Testis (tissue), 2 donors: Measurements from ENCODE around the gene RPL5.

Experiments
- POLR2A ChIP-seq: fragments of 450-650 bp; IDR thresholded peaks from one replicate; pipeline ENCODE4 v1.6.1; 2017; ENCODE audit warnings: antibody characterized with exemption, mild to moderate bottlenecking, moderate library complexity
- TF ChIP-seq, protein P1 (sequence below), 3 experiments: fragments of 450-650 bp in 2 of 3; fragments of 200-600 bp in 1 of 3; sonication (generic) in 1 of 3; IDR thresholded peaks; one replicate each; pipeline ENCODE4 v1.5.1; 2016 to 2019; ENCODE audit warnings: antibody characterized with exemption in 3 of 3, mild to moderate bottlenecking in 2 of 3, moderate library complexity in 1 of 3

DNA sequence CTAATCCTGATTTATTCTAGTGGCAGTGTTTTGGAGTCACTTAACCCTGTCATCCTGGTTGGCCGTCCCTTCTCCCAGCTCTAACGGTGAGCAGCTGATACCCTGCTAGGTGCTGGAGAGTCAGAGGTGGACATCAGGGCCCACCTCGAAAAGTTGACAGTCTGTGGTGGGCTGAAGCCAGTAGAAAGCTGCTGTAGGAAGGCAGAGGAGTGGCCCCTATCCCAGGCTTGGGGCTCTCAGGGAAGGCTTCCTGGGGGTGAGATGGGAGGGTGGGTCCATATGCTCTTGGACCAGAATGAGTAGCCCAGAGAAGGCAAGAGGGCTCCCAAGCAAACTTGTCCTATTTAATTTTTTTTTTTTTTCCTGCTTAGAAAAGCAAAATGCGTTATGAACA is 475 bp upstream of the RPL5 start:
- TF ChIP-seq, protein P1, sequence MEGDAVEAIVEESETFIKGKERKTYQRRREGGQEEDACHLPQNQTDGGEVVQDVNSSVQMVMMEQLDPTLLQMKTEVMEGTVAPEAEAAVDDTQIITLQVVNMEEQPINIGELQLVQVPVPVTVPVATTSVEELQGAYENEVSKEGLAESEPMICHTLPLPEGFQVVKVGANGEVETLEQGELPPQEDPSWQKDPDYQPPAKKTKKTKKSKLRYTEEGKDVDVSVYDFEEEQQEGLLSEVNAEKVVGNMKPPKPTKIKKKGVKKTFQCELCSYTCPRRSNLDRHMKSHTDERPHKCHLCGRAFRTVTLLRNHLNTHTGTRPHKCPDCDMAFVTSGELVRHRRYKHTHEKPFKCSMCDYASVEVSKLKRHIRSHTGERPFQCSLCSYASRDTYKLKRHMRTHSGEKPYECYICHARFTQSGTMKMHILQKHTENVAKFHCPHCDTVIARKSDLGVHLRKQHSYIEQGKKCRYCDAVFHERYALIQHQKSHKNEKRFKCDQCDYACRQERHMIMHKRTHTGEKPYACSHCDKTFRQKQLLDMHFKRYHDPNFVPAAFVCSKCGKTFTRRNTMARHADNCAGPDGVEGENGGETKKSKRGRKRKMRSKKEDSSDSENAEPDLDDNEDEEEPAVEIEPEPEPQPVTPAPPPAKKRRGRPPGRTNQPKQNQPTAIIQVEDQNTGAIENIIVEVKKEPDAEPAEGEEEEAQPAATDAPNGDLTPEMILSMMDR (IDR thresholded peaks at IDR 0.05), result no peak
- TF ChIP-seq POLR2A, result no peak
